ENCODE results near the gene ACOT12. TPM values are rescaled to one million over a fixed set of nuclear protein-coding genes. Genes with fewer than 3 reads are reported as not detected.

ACOT12 gene
- total RNA-seq, 1 donor from 2014 or later = not detected

DNA sequence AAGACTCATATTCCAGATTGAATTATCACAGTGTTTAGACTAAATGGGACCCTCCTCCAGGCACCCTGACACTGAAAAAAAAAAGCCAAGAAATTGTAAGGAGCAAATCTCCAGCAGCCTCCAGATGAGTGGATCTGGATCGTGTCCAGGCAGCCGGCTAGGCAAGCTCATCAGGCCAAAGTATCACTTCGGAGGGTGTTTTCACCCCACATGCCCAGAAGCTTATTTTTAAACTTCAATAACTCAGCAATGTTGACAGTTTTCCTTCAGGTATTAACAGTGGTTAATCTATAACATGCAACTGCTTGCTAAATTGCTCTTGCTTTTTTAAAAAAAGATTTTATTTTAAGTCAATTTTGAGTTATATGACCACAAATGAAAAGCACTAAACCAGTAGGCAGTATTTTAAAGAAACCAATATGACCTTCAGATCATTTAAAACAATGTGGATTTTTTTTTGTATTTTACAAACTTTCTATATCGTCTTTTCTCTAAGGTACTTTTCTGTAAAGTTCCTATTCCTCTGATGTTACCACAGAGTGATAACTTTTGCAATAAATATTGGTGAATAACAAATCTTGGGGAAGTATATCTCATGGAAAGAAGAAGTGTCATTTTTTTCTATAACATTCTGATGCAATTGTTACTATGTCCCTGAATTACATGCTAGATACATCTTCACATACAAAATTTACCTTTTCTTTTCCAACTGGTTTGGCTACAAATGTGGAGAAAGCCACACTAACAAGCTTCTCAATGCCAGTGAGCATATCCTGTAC, 30.7 kb downstream of the ACOT12 start:
- Histone ChIP-seq H3K9me3 (no peaks in the 10 kb centered on the region), H3K36me3 (no peaks in the 10 kb centered on the region), H3K27ac (no peak overlapping the region), H3K4me3 (no peak overlapping the region), H3K27me3 (no peaks in the 10 kb centered on the region), H3K4me1 (no peaks in the 10 kb centered on the region)
- TF ChIP-seq, protein P1, sequence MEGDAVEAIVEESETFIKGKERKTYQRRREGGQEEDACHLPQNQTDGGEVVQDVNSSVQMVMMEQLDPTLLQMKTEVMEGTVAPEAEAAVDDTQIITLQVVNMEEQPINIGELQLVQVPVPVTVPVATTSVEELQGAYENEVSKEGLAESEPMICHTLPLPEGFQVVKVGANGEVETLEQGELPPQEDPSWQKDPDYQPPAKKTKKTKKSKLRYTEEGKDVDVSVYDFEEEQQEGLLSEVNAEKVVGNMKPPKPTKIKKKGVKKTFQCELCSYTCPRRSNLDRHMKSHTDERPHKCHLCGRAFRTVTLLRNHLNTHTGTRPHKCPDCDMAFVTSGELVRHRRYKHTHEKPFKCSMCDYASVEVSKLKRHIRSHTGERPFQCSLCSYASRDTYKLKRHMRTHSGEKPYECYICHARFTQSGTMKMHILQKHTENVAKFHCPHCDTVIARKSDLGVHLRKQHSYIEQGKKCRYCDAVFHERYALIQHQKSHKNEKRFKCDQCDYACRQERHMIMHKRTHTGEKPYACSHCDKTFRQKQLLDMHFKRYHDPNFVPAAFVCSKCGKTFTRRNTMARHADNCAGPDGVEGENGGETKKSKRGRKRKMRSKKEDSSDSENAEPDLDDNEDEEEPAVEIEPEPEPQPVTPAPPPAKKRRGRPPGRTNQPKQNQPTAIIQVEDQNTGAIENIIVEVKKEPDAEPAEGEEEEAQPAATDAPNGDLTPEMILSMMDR (IDR thresholded peaks at IDR 0.05) = no peak
- TF ChIP-seq POLR2A (IDR thresholded peaks at IDR 0.05) (no peak), POLR2AphosphoS5 (IDR thresholded peaks at IDR 0.05; ENCODE audit: insufficient read depth in 1 of 2, low read depth in 1 of 2) (no peak)
- intact Hi-C loops (cut with DNase I) = no loop called here
- DNase-seq (ENCODE audit: extremely low spot score in 2 of 2) = no peak

DNA sequence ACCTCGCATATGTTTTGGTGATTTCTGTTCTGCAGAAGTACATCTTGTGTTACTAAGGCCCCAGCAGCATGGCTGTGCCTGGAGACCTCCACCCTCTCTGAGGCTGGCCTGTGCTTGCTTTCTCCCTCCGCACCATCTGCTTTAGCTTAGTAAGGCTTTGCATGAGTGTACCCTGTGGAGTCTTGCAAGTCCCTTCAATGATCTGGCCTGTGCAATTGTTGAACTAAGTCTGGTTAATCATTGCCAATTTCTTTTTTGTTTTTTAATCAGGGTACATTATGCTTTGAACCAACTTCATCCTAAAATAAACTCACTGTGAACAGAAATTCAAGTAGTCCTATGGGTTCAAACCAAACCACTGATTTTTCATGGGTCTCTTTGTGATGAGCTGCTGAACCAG, 32.3 kb downstream of the ACOT12 start:
- Histone ChIP-seq H3K27ac (no peak overlapping the region), H3K4me3 (no peak overlapping the region), H3K9me3 (no peaks in the 10 kb centered on the region), H3K4me1 (no peaks in the 10 kb centered on the region), H3K27me3 (no peaks in the 10 kb centered on the region), H3K36me3 (no peaks in the 10 kb centered on the region)
- no peak for DNase-seq (ENCODE audit: extremely low spot score in 2 of 2)
- TF ChIP-seq POLR2AphosphoS5 (IDR thresholded peaks at IDR 0.05; ENCODE audit: insufficient read depth in 1 of 2, low read depth in 1 of 2) (no peak), POLR2A (IDR thresholded peaks at IDR 0.05) (no peak)
- TF ChIP-seq, protein P1 (IDR thresholded peaks at IDR 0.05) = no peak
- intact Hi-C loops (cut with DNase I) = no loop called here

DNA sequence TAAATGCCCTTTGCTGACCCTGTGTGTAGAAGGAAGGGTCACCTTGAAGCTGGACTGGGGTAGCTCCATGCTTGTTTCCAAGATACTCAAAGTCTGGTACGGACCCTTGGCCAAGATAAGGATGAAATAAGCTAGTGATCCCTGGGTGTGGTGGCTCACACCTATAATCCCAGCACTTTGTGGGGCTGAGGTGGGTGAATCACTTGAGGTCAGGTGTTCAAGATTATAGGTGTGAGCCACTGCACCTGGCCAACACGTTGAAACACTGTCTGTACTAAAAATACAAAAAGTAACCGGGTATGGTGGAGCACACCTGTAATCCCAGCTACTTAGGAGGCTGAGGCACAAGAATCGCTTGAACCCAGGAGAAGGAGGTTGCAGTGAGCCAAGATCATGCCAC, 33.3 kb downstream of the ACOT12 start:
- Histone ChIP-seq H3K4me1 (no peaks in the 10 kb centered on the region), H3K9me3 (no peaks in the 10 kb centered on the region), H3K4me3 (no peak overlapping the region), H3K36me3 (no peaks in the 10 kb centered on the region), H3K27ac (no peak overlapping the region), H3K27me3 (no peaks in the 10 kb centered on the region)
- no peak for TF ChIP-seq POLR2A (IDR thresholded peaks at IDR 0.05)
- TF ChIP-seq POLR2AphosphoS5 (IDR thresholded peaks at IDR 0.05; ENCODE audit: insufficient read depth in 1 of 2, low read depth in 1 of 2) = no peak
- TF ChIP-seq, protein P1 (IDR thresholded peaks at IDR 0.05) = no peak
- no peak for DNase-seq (ENCODE audit: extremely low spot score in 2 of 2)
- intact Hi-C loops (cut with DNase I) = no loop called here

DNA sequence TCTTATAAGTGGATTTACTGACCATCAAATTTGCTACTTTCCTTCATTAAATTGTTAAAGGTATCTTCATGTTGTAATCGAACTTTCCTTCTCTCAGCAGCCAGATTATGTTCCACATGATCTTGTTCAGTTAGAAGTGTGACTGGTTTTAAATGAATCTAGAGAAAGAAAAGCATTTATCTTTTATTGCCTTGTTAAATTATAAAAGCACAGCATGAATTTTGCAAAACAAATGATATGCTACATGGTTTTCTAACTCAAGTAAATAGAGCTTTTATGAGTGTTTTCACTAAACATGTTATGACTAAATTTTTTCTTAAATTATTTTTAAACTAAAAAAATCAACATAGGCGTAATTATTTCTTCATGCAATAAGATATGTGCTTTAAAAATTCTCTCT, 34.1 kb downstream of the ACOT12 start:
- Histone ChIP-seq H3K27me3 (no peaks in the 10 kb centered on the region), H3K9me3 (no peaks in the 10 kb centered on the region), H3K36me3 (no peaks in the 10 kb centered on the region), H3K27ac (no peak overlapping the region), H3K4me1 (no peaks in the 10 kb centered on the region), H3K4me3 (no peak overlapping the region)
- no peak for DNase-seq (ENCODE audit: extremely low spot score in 2 of 2)
- TF ChIP-seq, protein P1 (IDR thresholded peaks at IDR 0.05) = no peak
- TF ChIP-seq POLR2AphosphoS5 (IDR thresholded peaks at IDR 0.05; ENCODE audit: insufficient read depth in 1 of 2, low read depth in 1 of 2) (no peak), POLR2A (IDR thresholded peaks at IDR 0.05) (no peak)
- intact Hi-C loops (cut with DNase I) = no loop called here

DNA sequence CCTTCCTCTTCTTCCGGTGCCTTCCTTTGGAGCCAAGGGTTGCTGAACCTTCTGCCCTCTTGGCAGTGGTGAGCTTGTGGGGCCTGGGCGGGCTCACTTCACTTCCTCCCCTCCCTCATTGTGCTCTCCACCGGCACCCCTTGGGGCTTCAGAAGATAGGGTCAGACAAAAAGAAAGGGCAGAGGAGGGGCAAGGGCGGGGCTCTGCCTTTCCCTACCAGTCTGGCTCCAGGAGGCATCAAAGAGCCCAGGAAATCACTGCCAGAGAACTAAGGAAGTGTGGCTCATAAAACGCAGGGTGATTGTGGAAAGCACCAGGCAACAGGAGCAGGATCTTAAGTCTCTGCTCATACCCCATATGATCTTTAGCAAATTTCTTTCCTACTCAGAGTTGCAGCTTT, 34.8 kb downstream of the ACOT12 start:
- DNase-seq (ENCODE audit: extremely low spot score in 2 of 2) = no peak
- Histone ChIP-seq H3K9me3 (no peaks in the 10 kb centered on the region), H3K36me3 (no peaks in the 10 kb centered on the region), H3K4me1 (no peaks in the 10 kb centered on the region), H3K27ac (no peak overlapping the region), H3K4me3 (no peak overlapping the region), H3K27me3 (no peaks in the 10 kb centered on the region)
- intact Hi-C loops (cut with DNase I) = no loop called here
- TF ChIP-seq POLR2A (IDR thresholded peaks at IDR 0.05) = no peak
- TF ChIP-seq, protein P1 (IDR thresholded peaks at IDR 0.05) = no peak
- TF ChIP-seq POLR2AphosphoS5 (IDR thresholded peaks at IDR 0.05; ENCODE audit: insufficient read depth in 1 of 2, low read depth in 1 of 2) = no peak
